ENCODE measurements around the gene TMEM255B. TPM values are rescaled to one million over a fixed set of nuclear protein-coding genes. Genes with fewer than 3 reads are reported as not detected.

The TMEM255B gene
- total RNA-seq, 1 experiment from 2014 or later, result not detected

DNA sequence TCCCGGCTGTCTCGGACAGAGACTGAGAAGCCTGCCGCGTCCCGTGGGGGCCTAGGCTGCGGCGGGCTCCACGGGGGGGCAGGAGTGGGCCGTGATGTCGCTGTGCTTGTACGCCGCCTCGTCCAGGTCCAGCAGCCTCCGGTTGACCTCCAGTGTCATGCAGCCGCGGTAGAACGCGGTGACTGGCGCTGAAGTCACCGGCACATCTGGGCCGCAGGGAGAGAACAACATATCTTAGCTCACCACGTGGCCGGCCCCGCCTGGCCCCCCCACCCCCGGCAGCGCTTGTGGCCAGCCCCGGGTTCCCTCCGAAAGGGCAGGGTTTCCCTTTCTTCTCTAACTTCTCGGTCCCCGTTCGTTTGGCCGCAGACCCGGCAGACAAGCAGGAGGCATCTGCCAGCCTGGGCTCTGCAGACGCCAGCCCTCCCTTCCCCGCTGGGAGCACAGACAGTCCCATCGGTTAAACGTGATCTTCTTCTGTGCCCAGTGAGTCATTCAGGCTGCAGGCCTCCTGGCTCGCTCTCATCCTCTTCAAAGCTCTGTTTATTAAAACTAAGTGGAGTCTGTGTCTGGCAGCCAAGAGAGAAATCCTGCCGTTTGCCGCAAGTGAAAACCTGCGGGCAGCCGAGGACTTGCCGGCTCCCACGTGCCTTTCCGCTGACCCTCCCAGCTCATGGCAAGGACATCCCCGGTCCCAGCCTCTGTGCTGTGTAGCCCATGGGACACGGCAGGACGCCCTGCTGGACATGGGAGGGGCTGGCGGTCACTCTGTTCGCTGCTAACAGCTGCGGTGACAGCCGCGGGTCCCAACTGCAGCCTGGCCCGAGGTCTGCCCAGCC, 62.0 kb downstream of the TMEM255B start:
- Mint-ChIP-seq H3K4me3 (ENCODE audit: low read depth, unreplicated experiment) (no peak overlapping the region), H3K36me3 (ENCODE audit: insufficient read depth, unreplicated experiment) (no peaks in the 10 kb centered on the region), H3K27me3 (ENCODE audit: unreplicated experiment) (no peaks in the 10 kb centered on the region), H3K27ac (ENCODE audit: unreplicated experiment) (no peak overlapping the region), H3K9me3 (ENCODE audit: low read depth, unreplicated experiment) (no peaks in the 10 kb centered on the region), H3K4me1 (ENCODE audit: low read depth, unreplicated experiment) (no peaks in the 10 kb centered on the region)
- CTCF ChIA-PET, result no interaction called here
- no peak for DNase-seq
- BruUV-seq (replicated peaks), result no TSS peak
- intact Hi-C loops (cut with micrococcal nuclease; ENCODE audit: unreplicated experiment), result no loop called here
- TF ChIP-seq, protein P1, sequence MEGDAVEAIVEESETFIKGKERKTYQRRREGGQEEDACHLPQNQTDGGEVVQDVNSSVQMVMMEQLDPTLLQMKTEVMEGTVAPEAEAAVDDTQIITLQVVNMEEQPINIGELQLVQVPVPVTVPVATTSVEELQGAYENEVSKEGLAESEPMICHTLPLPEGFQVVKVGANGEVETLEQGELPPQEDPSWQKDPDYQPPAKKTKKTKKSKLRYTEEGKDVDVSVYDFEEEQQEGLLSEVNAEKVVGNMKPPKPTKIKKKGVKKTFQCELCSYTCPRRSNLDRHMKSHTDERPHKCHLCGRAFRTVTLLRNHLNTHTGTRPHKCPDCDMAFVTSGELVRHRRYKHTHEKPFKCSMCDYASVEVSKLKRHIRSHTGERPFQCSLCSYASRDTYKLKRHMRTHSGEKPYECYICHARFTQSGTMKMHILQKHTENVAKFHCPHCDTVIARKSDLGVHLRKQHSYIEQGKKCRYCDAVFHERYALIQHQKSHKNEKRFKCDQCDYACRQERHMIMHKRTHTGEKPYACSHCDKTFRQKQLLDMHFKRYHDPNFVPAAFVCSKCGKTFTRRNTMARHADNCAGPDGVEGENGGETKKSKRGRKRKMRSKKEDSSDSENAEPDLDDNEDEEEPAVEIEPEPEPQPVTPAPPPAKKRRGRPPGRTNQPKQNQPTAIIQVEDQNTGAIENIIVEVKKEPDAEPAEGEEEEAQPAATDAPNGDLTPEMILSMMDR (IDR thresholded peaks at IDR 0.05; ENCODE audit: unreplicated experiment), result no peak

- no peaks in the 10 kb centered on the region for H3K36me3 Mint-ChIP-seq (ENCODE audit: insufficient read depth, unreplicated experiment)
- no peak overlapping the region for H3K27ac Mint-ChIP-seq (ENCODE audit: unreplicated experiment)
- DNase-seq, result no peak
- CTCF ChIA-PET, result no interaction called here
- no peaks in the 10 kb centered on the region for H3K27me3 Mint-ChIP-seq (ENCODE audit: unreplicated experiment)
- H3K4me3 Mint-ChIP-seq (ENCODE audit: low read depth, unreplicated experiment), result no peak overlapping the region
- TF ChIP-seq, protein P1 (IDR thresholded peaks at IDR 0.05; ENCODE audit: unreplicated experiment), result no peak
- no peaks in the 10 kb centered on the region for H3K4me1 Mint-ChIP-seq (ENCODE audit: low read depth, unreplicated experiment)
- H3K9me3 Mint-ChIP-seq (ENCODE audit: low read depth, unreplicated experiment), result no peaks in the 10 kb centered on the region
- intact Hi-C loops (cut with micrococcal nuclease; ENCODE audit: unreplicated experiment), result no loop called here
- no TSS peak for BruUV-seq (replicated peaks)
These were observed 62.8 kb downstream of the TMEM255B start for GRCh38 chr13:113821847-113822246.

DNA sequence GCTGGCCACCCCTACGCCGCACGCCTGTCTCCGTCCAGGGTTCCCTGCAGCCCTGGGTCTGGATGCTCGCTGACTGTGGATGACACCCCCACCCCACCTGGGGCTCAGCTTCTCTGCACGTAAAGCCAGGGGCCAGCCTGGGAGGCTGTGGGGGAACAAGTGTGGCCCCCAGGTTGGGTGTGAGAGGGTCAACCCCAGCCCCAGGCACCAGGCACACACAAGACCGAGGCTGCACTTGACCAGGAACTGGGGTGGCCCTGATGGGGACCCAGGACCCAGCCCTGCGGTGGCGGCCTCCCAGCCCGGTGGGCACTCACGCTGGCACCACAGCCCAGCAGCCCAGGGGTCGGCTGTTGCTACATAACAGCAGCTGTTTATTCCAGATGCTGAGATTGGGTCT, 63.2 kb downstream of the TMEM255B start:
- no peak for DNase-seq
- H3K36me3 Mint-ChIP-seq (ENCODE audit: insufficient read depth, unreplicated experiment), result no peaks in the 10 kb centered on the region
- TF ChIP-seq, protein P1 (IDR thresholded peaks at IDR 0.05; ENCODE audit: unreplicated experiment), result no peak
- no peak overlapping the region for H3K27ac Mint-ChIP-seq (ENCODE audit: unreplicated experiment)
- no peak overlapping the region for H3K4me3 Mint-ChIP-seq (ENCODE audit: low read depth, unreplicated experiment)
- no peaks in the 10 kb centered on the region for H3K27me3 Mint-ChIP-seq (ENCODE audit: unreplicated experiment)
- no TSS peak for BruUV-seq (replicated peaks)
- H3K9me3 Mint-ChIP-seq (ENCODE audit: low read depth, unreplicated experiment), result no peaks in the 10 kb centered on the region
- intact Hi-C loops (cut with micrococcal nuclease; ENCODE audit: unreplicated experiment), result no loop called here
- H3K4me1 Mint-ChIP-seq (ENCODE audit: low read depth, unreplicated experiment), result no peaks in the 10 kb centered on the region
- CTCF ChIA-PET, result no interaction called here

DNA sequence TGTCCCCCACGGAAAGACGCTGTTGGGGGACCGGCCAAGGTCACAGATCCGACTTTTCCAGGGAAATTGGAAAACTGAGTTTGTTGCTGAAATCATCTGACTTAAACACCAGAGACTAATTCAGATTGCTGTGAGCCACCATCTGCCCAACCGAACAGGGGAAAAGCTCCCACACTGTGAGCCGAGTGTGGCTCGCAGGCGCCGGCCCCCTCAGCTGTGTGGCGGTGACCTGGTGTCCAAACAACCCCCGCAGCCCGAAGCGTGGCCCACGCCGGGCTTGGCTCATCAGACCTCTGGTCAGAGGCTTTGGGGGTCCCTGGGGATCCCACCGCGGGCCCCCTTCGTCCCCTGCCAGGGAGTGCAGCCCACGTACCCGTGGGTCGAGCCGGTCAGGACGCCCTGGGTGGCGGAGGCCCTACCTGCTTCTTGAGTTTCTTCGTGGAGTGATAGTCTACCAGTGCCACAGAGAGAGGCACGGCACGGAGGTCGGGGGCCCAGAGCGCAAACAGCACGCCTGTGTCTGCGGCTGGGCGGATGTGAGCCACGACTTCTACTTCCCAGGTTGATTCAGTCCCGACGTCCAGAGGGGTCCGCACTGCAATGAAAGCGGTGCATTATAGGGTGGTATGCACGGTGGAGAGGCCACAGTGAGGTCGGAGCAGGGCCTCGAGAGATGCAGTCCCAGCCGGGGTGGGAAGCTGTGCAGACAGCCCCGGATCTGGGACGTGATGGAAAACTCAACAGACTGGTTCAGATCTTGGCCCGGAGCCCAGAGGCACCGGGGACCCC, 64.1 kb downstream of the TMEM255B start:
- BruUV-seq (replicated peaks), result no TSS peak
- Mint-ChIP-seq H3K27ac (ENCODE audit: unreplicated experiment) (no peak overlapping the region), H3K36me3 (ENCODE audit: insufficient read depth, unreplicated experiment) (no peaks in the 10 kb centered on the region), H3K9me3 (ENCODE audit: low read depth, unreplicated experiment) (no peaks in the 10 kb centered on the region), H3K4me1 (ENCODE audit: low read depth, unreplicated experiment) (no peaks in the 10 kb centered on the region), H3K4me3 (ENCODE audit: low read depth, unreplicated experiment) (no peak overlapping the region), H3K27me3 (ENCODE audit: unreplicated experiment) (no peaks in the 10 kb centered on the region)
- TF ChIP-seq, protein P1 (IDR thresholded peaks at IDR 0.05; ENCODE audit: unreplicated experiment), result no peak
- CTCF ChIA-PET, result no interaction called here
- DNase-seq, result no peak
- intact Hi-C loops (cut with micrococcal nuclease; ENCODE audit: unreplicated experiment), result no loop called here
